ENCODE measurements around the gene CTRB2.

GRCh38 chr16:75176926-75177325, 30.0 kb downstream of the CTRB2 start:
- TF ChIP-seq CTCF (IDR thresholded peaks at IDR 0.05) (no peak), POLR2AphosphoS5 (IDR thresholded peaks at IDR 0.05) (no peak), POLR2A (IDR thresholded peaks at IDR 0.05) (no peak), EP300 (IDR thresholded peaks at IDR 0.05) (no peak)

Data from suprapubic skin (tissue), 4 donors.